M059J (cell line): Measurements from ENCODE around the gene BPIFB4. TPM values are rescaled to one million over a fixed set of nuclear protein-coding genes. Genes with fewer than 3 reads are reported as not detected.
"Not testable (repeated sequence)": the region's sequence is repeated elsewhere in the genome, so short reads cannot be mapped to it uniquely, and the experiment has no call there.

Source experiments
- DNase-seq: peaks from one replicate; pipeline ENCODE4 v3.0.0-alpha.2; 2012; ENCODE audit warnings: low read depth
- total RNA-seq: library from RNA; depleted of rRNA; stranded (reverse); fragments of >200 nt; shearing (Covaris generic); gene quantifications from 2 replicates; pipeline ENCODE4 v1.2.3, GENCODE V29; 2014

The BPIFB4 gene
- total RNA-seq, 1 experiment from 2014 or later = not detected

- peak; percentile 28 for DNase-seq
Measured at GRCh38 chr20:33119725-33120720, 40.6 kb downstream of the BPIFB4 start.

GRCh38 chr20:33120934-33121333 lies 41.5 kb downstream of the BPIFB4 start:
- DNase-seq = no peak

GRCh38 chr20:33122297-33122696 lies 42.9 kb downstream of the BPIFB4 start:
- not testable (repeated sequence) for DNase-seq

- DNase-seq = no peak
Measured at GRCh38 chr20:33124261-33124660, 44.8 kb downstream of the BPIFB4 start.

GRCh38 chr20:33124994-33125393 lies 45.6 kb downstream of the BPIFB4 start:
- DNase-seq = no peak

- no peak for DNase-seq
Measured at GRCh38 chr20:33125983-33126382, 46.5 kb downstream of the BPIFB4 start.

- no peak for DNase-seq
Measured at GRCh38 chr20:33127422-33128097, 48.1 kb downstream of the BPIFB4 start.

- peak; percentile 33 for DNase-seq
Measured at GRCh38 chr20:33130568-33131061, 51.2 kb downstream of the BPIFB4 start.

- no peak for DNase-seq
Measured at GRCh38 chr20:33131949-33132473, 52.6 kb downstream of the BPIFB4 start.

GRCh38 chr20:33132513-33133372 lies 53.3 kb downstream of the BPIFB4 start:
- no peak for DNase-seq

GRCh38 chr20:33133373-33133941 lies 54.0 kb downstream of the BPIFB4 start:
- DNase-seq = no peak

GRCh38 chr20:33137195-33137594 lies 57.8 kb downstream of the BPIFB4 start:
- DNase-seq = no peak

GRCh38 chr20:33139467-33139866 lies 60.0 kb downstream of the BPIFB4 start:
- no peak for DNase-seq

GRCh38 chr20:33145521-33145920 lies 66.1 kb downstream of the BPIFB4 start:
- no peak for DNase-seq

- no peak for DNase-seq
Measured at GRCh38 chr20:33147299-33147698, 67.9 kb downstream of the BPIFB4 start.

GRCh38 chr20:33148040-33148439 lies 68.6 kb downstream of the BPIFB4 start:
- no peak for DNase-seq

- DNase-seq = no peak
Measured at GRCh38 chr20:33154252-33154651, 74.8 kb downstream of the BPIFB4 start.

- DNase-seq = no peak
Measured at GRCh38 chr20:33158637-33159385, 79.4 kb downstream of the BPIFB4 start.

GRCh38 chr20:33159713-33160112 lies 80.3 kb downstream of the BPIFB4 start:
- no peak for DNase-seq

GRCh38 chr20:33160681-33161080 lies 81.2 kb downstream of the BPIFB4 start:
- DNase-seq = no peak
